Natural killer cell (primary cell): ENCODE results near the gene IL1RAPL2. TPM values are rescaled to one million over a fixed set of nuclear protein-coding genes. Genes with fewer than 3 reads are reported as not detected.

Source experiments
- ATAC-seq, 3 donors: fragments of 150-1000 bp in 2 of 3; fragments of 200-7000 bp in 1 of 3; cut with Tn5 transposase; 1 replicate in 1 of 3; 2 replicates in 2 of 3; pipeline ENCODE4 v1.10.0; 2021; ENCODE audit warnings: mild to moderate bottlenecking in 2 of 3, moderate library complexity in 2 of 3
- DNase-seq, 2 donors: peaks; one replicate each; pipeline versions ENCODE4 v3.0.0 to v3.0.0-alpha.2; 2013 to 2021; ENCODE audit warnings: mixed read lengths in 1 of 2
- H3K27ac ChIP-seq: one replicate; pipeline ENCODE4 v1.5.1; 2013; ENCODE audit warnings: mild to moderate bottlenecking, low read length
- H3K27me3 ChIP-seq: one replicate; pipeline ENCODE4 v1.6.1; 2013; ENCODE audit warnings: low read length; ENCODE audit not compliant: control insufficient read depth, insufficient read depth
- H3K36me3 ChIP-seq: one replicate; pipeline ENCODE4 v1.6.1; 2013; ENCODE audit warnings: low read length; ENCODE audit not compliant: control insufficient read depth, insufficient read depth
- H3K4me1 ChIP-seq: one replicate; pipeline ENCODE4 v1.6.1; 2013; ENCODE audit warnings: low read length; ENCODE audit not compliant: control insufficient read depth, insufficient read depth
- H3K4me3 ChIP-seq: one replicate; pipeline ENCODE4 v1.5.1; 2013; ENCODE audit warnings: low read length
- H3K9me3 ChIP-seq: one replicate; pipeline ENCODE4 v1.6.1; 2013; ENCODE audit warnings: low read length; ENCODE audit not compliant: control insufficient read depth, insufficient read depth
- H3K27ac Mint-ChIP-seq, 2 donors: one replicate each; pipeline ENCODE4 v1.8.0; 2022; ENCODE audit warnings: mild to moderate bottlenecking in 2 of 2, mixed read lengths in 2 of 2, moderate library complexity in 1 of 2
- H3K27me3 Mint-ChIP-seq, 2 donors: one replicate each; pipeline ENCODE4 v1.8.0; 2022; ENCODE audit warnings: low read depth in 2 of 2, mixed read lengths in 2 of 2
- H3K36me3 Mint-ChIP-seq: one replicate; pipeline ENCODE4 v1.8.0; 2022; ENCODE audit warnings: mixed read lengths
- H3K4me1 Mint-ChIP-seq, 2 donors: one replicate each; pipeline ENCODE4 v1.8.0; 2022; ENCODE audit warnings: mixed read lengths in 2 of 2
- H3K4me3 Mint-ChIP-seq: one replicate; pipeline ENCODE4 v1.8.0; 2022; ENCODE audit warnings: mild to moderate bottlenecking, moderate library complexity, mixed read lengths
- H3K9me3 Mint-ChIP-seq, 2 donors: one replicate each; pipeline ENCODE4 v1.8.0; 2022; ENCODE audit warnings: mixed read lengths in 2 of 2
- CTCF ChIP-seq: fragments of 200-600 bp; IDR thresholded peaks from one replicate; pipeline ENCODE4 v1.8.0; 2022; ENCODE audit warnings: antibody characterized with exemption
- WGBS: methylation state at CpG from one replicate; pipeline ENCODE4 v1.1.7; 2013; ENCODE audit warnings: missing lambda C conversion rate; ENCODE audit not compliant: insufficient coverage; 5-methylcytosine and 5-hydroxymethylcytosine counted together
- intact Hi-C: fragments of 100-400 bp; cut with micrococcal nuclease; formaldehyde crosslinking; loops from one replicate; pipeline ENCODE4 v1.14.2; 2022
- total RNA-seq, 4 donors: library from RNA; stranded (reverse); fragments of 120-200 nt in 1 of 4; gene quantifications; one replicate each; pipeline versions ENCODE4 v1.2.3 to v1.2.4, GENCODE V29; 2013 to 2022

The IL1RAPL2 gene
- total RNA-seq, 3 donors from 2014 or later (not counting 1 experiment from before 2014, with no cell fraction given) = not detected

- Mint-ChIP-seq H3K4me1 (no peaks in the 10 kb centered on the region), H3K4me3 (no peak overlapping the region), H3K27me3 (no peaks in the 10 kb centered on the region), H3K36me3 (no peaks in the 10 kb centered on the region), H3K9me3 (no peaks in the 10 kb centered on the region), H3K27ac (no peak overlapping the region)
- no CpG with 5 or more reads among the region's 1 CpG for WGBS
- Histone ChIP-seq H3K4me3 (no peak overlapping the region), H3K4me1 (no peaks in the 10 kb centered on the region), H3K36me3 (no peaks in the 10 kb centered on the region), H3K27ac (no peak overlapping the region), H3K9me3 (no peaks in the 10 kb centered on the region), H3K27me3 (no peaks in the 10 kb centered on the region)
- TF ChIP-seq CTCF = no peak
- ATAC-seq (no peak), DNase-seq (no peak)
- intact Hi-C loops = no loop called here
Measured at GRCh38 chrX:104795804-104796203, 229.8 kb downstream of the IL1RAPL2 start.

- Mint-ChIP-seq H3K4me3 (no peak overlapping the region), H3K9me3 (peaks cover under 1% of the 10 kb centered on the region in 2 donors), H3K36me3 (no peaks in the 10 kb centered on the region), H3K4me1 (no peaks in the 10 kb centered on the region), H3K27ac (no peak overlapping the region), H3K27me3 (no peaks in the 10 kb centered on the region)
- no peaks in the 10 kb centered on the region for H3K9me3 ChIP-seq
- no peak overlapping the region for H3K27ac ChIP-seq
- no peak for TF ChIP-seq CTCF
- H3K4me3 ChIP-seq = no peak overlapping the region
- 100% methylated on average over 1 of the region's 1 CpG for WGBS
- intact Hi-C loops = no loop called here
- ATAC-seq = no peak
- no peaks in the 10 kb centered on the region for H3K36me3 ChIP-seq
- no peak for DNase-seq
- no peaks in the 10 kb centered on the region for H3K4me1 ChIP-seq
- no peaks in the 10 kb centered on the region for H3K27me3 ChIP-seq
Measured at GRCh38 chrX:104803219-104803618, 237.2 kb downstream of the IL1RAPL2 start.

- 58% methylated on average over 2 of the region's 2 CpGs for WGBS
- intact Hi-C loops = no loop called here
- H3K27ac Mint-ChIP-seq = no peak overlapping the region
- no peak overlapping the region for H3K27ac ChIP-seq
- H3K36me3 Mint-ChIP-seq = no peaks in the 10 kb centered on the region
- no peak for DNase-seq
- no peaks in the 10 kb centered on the region for H3K27me3 ChIP-seq
- H3K4me1 Mint-ChIP-seq = no peaks in the 10 kb centered on the region
- TF ChIP-seq CTCF = no peak
- H3K4me3 Mint-ChIP-seq = no peak overlapping the region
- no peaks in the 10 kb centered on the region for H3K9me3 ChIP-seq
- no peak for ATAC-seq
- no peak overlapping the region for H3K4me3 ChIP-seq
- peaks cover 4 to 8% of the 10 kb centered on the region in 2 donors for H3K9me3 Mint-ChIP-seq
- H3K27me3 Mint-ChIP-seq = no peaks in the 10 kb centered on the region
- H3K4me1 ChIP-seq = no peaks in the 10 kb centered on the region
- no peaks in the 10 kb centered on the region for H3K36me3 ChIP-seq
Measured at GRCh38 chrX:104806346-104806745, 240.3 kb downstream of the IL1RAPL2 start.

- H3K27me3 Mint-ChIP-seq = peaks cover 0 to 6% of the 10 kb centered on the region in 2 donors
- H3K4me3 ChIP-seq = no peak overlapping the region
- no peak overlapping the region for H3K4me3 Mint-ChIP-seq
- no peak overlapping the region for H3K27ac Mint-ChIP-seq
- no peak for TF ChIP-seq CTCF
- intact Hi-C loops = no loop called here
- H3K9me3 ChIP-seq = no peaks in the 10 kb centered on the region
- DNase-seq = no peak
- no peaks in the 10 kb centered on the region for H3K4me1 ChIP-seq
- no peaks in the 10 kb centered on the region for H3K36me3 Mint-ChIP-seq
- H3K9me3 Mint-ChIP-seq = peaks cover 2 to 6% of the 10 kb centered on the region in 2 donors
- no peak for ATAC-seq
- no peaks in the 10 kb centered on the region for H3K27me3 ChIP-seq
- H3K27ac ChIP-seq = no peak overlapping the region
- no peaks in the 10 kb centered on the region for H3K36me3 ChIP-seq
- WGBS = 71% methylated on average over 1 of the region's 2 CpGs
- no peaks in the 10 kb centered on the region for H3K4me1 Mint-ChIP-seq
Measured at GRCh38 chrX:104833401-104833800, 267.4 kb downstream of the IL1RAPL2 start.
